GM12878 (cell line): ENCODE data around the gene FOXL1.

ENCODE experiments used
- CBFB ChIP-seq: IDR thresholded peaks from 2 replicates; pipeline ENCODE4 v1.6.1; 2016; ENCODE audit warnings: antibody characterized with exemption, low read depth
- POLR2A ChIP-seq: IDR thresholded peaks from 2 replicates; pipeline ENCODE4 v1.6.1; 2011; ENCODE audit warnings: low read depth, mild to moderate bottlenecking, low read length
- SMAD1 ChIP-seq: fragments of 450-650 bp; IDR thresholded peaks from 2 replicates; pipeline ENCODE4 v1.6.1; 2018; ENCODE audit warnings: mild to moderate bottlenecking, low read depth; ENCODE audit not compliant: partially characterized antibody
- SMC3 ChIP-seq: IDR thresholded peaks from 2 replicates; pipeline ENCODE4 v1.6.1; 2011; ENCODE audit warnings: low read length, improper control_type of control experiment, borderline replicate concordance
- SP1 ChIP-seq: IDR thresholded peaks from one replicate; pipeline ENCODE4 v1.6.1; 2011; ENCODE audit warnings: low read depth, low read length
- TCF7 ChIP-seq: IDR thresholded peaks from 2 replicates; pipeline ENCODE4 v1.6.1; 2014; ENCODE audit warnings: antibody characterized with exemption, borderline replicate concordance
- YBX1 ChIP-seq: fragments of 450-650 bp; IDR thresholded peaks from 2 replicates; pipeline ENCODE4 v1.6.1; 2016; ENCODE audit warnings: antibody characterized with exemption
- ZNF24 ChIP-seq: fragments of 450-650 bp; IDR thresholded peaks from 2 replicates; pipeline ENCODE4 v1.6.1; 2017; ENCODE audit warnings: antibody characterized with exemption, mild to moderate bottlenecking
- TF ChIP-seq, protein P1 (sequence below), 3 experiments: IDR thresholded peaks in 2 of 3; conservative IDR thresholded peaks in 1 of 3; 2 replicates each; pipeline ENCODE4 v1.5.1; 2011; ENCODE audit warnings: low read depth in 3 of 3, low read length in 3 of 3, mild to moderate bottlenecking in 3 of 3, control low read depth in 2 of 3, moderate library complexity in 2 of 3, inconsistent platforms in 1 of 3, mixed read lengths in 1 of 3; ENCODE audit not compliant: control insufficient read depth in 2 of 3, insufficient read depth in 1 of 3; ENCODE audit errors: extremely low read depth in 1 of 3
- TF ChIP-seq, protein P2 (sequence below): IDR thresholded peaks from 2 replicates; pipeline ENCODE4 v1.6.1; 2012; ENCODE audit warnings: low read depth, low read length, improper control_type of control experiment
- TF ChIP-seq, protein P3 (sequence below): IDR thresholded peaks from 2 replicates; pipeline ENCODE4 v1.6.1; 2011; ENCODE audit warnings: low read depth, mild to moderate bottlenecking, low read length, moderate library complexity, borderline replicate concordance; ENCODE audit errors: extremely low read depth
- TF ChIP-seq, protein P4 (sequence below): fragments of 150-350 bp; IDR thresholded peaks from 2 replicates; pipeline ENCODE4 v1.6.1; 2016; ENCODE audit warnings: low read depth, low read length
- TF ChIP-seq, protein P5 (sequence below): IDR thresholded peaks from 2 replicates; pipeline ENCODE4 v1.6.1; 2012; ENCODE audit warnings: low read depth, low read length, improper control_type of control experiment

DNA sequence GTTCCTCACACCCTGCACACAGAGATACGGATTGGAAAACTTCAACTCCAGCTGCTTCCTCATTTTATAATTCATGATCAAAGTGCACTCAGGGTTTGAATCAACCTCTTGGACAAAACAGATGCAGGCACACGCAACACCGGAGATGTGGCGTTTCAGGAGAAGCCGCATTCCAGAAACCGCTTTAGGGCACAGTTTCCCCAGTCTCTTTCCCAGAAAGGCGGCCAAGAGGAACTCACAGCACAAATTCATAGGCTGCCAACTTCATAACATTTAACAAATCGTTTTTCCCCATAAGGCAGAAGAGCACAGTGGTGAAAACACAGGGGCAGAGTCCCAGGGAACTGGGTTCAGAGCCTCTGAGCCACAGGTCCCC lies 31.7 kb upstream of the FOXL1 start:
- TF ChIP-seq SMC3 (no peak), POLR2A (no peak), ZNF24 (no peak), SP1 (no peak), YBX1 (no peak), CBFB (no peak), SMAD1 (no peak), TCF7 (no peak)
- TF ChIP-seq, protein P1, sequence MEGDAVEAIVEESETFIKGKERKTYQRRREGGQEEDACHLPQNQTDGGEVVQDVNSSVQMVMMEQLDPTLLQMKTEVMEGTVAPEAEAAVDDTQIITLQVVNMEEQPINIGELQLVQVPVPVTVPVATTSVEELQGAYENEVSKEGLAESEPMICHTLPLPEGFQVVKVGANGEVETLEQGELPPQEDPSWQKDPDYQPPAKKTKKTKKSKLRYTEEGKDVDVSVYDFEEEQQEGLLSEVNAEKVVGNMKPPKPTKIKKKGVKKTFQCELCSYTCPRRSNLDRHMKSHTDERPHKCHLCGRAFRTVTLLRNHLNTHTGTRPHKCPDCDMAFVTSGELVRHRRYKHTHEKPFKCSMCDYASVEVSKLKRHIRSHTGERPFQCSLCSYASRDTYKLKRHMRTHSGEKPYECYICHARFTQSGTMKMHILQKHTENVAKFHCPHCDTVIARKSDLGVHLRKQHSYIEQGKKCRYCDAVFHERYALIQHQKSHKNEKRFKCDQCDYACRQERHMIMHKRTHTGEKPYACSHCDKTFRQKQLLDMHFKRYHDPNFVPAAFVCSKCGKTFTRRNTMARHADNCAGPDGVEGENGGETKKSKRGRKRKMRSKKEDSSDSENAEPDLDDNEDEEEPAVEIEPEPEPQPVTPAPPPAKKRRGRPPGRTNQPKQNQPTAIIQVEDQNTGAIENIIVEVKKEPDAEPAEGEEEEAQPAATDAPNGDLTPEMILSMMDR (IDR thresholded peaks at IDR 0.05 in 2 of 3, conservative IDR thresholded peaks at IDR 0.05 in 1 of 3; ENCODE audit: control insufficient read depth in 2 of 3, extremely low read depth in 1 of 3, insufficient read depth in 1 of 3, low read depth in 3 of 3, low read length in 3 of 3) = no peak
- TF ChIP-seq, protein P2, sequence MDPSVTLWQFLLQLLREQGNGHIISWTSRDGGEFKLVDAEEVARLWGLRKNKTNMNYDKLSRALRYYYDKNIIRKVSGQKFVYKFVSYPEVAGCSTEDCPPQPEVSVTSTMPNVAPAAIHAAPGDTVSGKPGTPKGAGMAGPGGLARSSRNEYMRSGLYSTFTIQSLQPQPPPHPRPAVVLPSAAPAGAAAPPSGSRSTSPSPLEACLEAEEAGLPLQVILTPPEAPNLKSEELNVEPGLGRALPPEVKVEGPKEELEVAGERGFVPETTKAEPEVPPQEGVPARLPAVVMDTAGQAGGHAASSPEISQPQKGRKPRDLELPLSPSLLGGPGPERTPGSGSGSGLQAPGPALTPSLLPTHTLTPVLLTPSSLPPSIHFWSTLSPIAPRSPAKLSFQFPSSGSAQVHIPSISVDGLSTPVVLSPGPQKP = no peak
- TF ChIP-seq, protein P3, sequence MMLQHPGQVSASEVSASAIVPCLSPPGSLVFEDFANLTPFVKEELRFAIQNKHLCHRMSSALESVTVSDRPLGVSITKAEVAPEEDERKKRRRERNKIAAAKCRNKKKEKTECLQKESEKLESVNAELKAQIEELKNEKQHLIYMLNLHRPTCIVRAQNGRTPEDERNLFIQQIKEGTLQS = no peak
- TF ChIP-seq, protein P4, sequence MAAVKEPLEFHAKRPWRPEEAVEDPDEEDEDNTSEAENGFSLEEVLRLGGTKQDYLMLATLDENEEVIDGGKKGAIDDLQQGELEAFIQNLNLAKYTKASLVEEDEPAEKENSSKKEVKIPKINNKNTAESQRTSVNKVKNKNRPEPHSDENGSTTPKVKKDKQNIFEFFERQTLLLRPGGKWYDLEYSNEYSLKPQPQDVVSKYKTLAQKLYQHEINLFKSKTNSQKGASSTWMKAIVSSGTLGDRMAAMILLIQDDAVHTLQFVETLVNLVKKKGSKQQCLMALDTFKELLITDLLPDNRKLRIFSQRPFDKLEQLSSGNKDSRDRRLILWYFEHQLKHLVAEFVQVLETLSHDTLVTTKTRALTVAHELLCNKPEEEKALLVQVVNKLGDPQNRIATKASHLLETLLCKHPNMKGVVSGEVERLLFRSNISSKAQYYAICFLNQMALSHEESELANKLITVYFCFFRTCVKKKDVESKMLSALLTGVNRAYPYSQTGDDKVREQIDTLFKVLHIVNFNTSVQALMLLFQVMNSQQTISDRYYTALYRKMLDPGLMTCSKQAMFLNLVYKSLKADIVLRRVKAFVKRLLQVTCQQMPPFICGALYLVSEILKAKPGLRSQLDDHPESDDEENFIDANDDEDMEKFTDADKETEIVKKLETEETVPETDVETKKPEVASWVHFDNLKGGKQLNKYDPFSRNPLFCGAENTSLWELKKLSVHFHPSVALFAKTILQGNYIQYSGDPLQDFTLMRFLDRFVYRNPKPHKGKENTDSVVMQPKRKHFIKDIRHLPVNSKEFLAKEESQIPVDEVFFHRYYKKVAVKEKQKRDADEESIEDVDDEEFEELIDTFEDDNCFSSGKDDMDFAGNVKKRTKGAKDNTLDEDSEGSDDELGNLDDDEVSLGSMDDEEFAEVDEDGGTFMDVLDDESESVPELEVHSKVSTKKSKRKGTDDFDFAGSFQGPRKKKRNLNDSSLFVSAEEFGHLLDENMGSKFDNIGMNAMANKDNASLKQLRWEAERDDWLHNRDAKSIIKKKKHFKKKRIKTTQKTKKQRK = no peak
- TF ChIP-seq, protein P5, sequence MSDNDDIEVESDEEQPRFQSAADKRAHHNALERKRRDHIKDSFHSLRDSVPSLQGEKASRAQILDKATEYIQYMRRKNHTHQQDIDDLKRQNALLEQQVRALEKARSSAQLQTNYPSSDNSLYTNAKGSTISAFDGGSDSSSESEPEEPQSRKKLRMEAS = no peak
